ENCODE data around the gene AOAH.

DNA sequence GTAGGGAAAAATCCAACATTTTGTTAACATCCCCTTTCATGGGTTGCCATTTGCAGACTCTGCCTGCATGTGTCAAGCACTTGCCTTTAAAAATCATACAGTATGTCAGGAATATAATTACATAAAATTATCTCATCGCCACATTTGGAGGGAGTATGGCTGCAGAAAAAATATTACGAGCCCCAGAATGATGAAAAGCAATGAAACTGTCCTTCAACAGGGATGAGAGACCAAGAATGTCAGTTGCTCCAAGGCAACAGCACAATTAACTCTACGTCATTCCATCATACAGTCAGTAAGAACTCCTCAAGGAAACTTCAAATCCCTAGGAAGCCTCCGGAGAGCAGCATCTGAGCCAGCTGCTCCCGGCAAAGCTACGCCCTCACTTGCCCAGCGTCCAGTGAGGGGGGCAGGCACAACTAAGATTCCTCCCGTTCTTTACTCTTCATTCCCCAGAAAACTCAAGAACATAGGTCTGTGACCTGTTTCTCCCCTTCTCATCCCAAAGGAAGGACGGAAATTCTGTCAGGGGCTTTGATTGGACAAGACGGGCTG is 201.8 kb downstream of the AOAH start:
- TF ChIP-seq ZNF70 (CRISPR knock-in tag; IDR thresholded peaks at IDR 0.05) = no peak
- no peak for TF ChIP-seq SNAI2 (CRISPR knock-in tag; IDR thresholded peaks at IDR 0.05)
- TF ChIP-seq ARNTL (CRISPR knock-in tag; IDR thresholded peaks at IDR 0.05; ENCODE audit: borderline replicate concordance, low read depth) = no peak
- TF ChIP-seq ZC3H10 (CRISPR knock-in tag; IDR thresholded peaks at IDR 0.05) = no peak
- TF ChIP-seq, protein P1, sequence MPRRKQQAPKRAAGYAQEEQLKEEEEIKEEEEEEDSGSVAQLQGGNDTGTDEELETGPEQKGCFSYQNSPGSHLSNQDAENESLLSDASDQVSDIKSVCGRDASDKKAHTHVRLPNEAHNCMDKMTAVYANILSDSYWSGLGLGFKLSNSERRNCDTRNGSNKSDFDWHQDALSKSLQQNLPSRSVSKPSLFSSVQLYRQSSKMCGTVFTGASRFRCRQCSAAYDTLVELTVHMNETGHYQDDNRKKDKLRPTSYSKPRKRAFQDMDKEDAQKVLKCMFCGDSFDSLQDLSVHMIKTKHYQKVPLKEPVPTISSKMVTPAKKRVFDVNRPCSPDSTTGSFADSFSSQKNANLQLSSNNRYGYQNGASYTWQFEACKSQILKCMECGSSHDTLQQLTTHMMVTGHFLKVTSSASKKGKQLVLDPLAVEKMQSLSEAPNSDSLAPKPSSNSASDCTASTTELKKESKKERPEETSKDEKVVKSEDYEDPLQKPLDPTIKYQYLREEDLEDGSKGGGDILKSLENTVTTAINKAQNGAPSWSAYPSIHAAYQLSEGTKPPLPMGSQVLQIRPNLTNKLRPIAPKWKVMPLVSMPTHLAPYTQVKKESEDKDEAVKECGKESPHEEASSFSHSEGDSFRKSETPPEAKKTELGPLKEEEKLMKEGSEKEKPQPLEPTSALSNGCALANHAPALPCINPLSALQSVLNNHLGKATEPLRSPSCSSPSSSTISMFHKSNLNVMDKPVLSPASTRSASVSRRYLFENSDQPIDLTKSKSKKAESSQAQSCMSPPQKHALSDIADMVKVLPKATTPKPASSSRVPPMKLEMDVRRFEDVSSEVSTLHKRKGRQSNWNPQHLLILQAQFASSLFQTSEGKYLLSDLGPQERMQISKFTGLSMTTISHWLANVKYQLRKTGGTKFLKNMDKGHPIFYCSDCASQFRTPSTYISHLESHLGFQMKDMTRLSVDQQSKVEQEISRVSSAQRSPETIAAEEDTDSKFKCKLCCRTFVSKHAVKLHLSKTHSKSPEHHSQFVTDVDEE (CRISPR knock-in tag; IDR thresholded peaks at IDR 0.05) = no peak

All from SK-N-SH treated with all-trans-retinoic acid at 6 μM for 48 hours (cell line).